ENCODE results near the gene ECSCR.
"Not testable (repeated sequence)": the region's sequence is repeated elsewhere in the genome, so short reads cannot be mapped to it uniquely, and the experiment has no call there.

The ECSCR gene, protein sequence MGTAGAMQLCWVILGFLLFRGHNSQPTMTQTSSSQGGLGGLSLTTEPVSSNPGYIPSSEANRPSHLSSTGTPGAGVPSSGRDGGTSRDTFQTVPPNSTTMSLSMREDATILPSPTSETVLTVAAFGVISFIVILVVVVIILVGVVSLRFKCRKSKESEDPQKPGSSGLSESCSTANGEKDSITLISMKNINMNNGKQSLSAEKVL

DNA sequence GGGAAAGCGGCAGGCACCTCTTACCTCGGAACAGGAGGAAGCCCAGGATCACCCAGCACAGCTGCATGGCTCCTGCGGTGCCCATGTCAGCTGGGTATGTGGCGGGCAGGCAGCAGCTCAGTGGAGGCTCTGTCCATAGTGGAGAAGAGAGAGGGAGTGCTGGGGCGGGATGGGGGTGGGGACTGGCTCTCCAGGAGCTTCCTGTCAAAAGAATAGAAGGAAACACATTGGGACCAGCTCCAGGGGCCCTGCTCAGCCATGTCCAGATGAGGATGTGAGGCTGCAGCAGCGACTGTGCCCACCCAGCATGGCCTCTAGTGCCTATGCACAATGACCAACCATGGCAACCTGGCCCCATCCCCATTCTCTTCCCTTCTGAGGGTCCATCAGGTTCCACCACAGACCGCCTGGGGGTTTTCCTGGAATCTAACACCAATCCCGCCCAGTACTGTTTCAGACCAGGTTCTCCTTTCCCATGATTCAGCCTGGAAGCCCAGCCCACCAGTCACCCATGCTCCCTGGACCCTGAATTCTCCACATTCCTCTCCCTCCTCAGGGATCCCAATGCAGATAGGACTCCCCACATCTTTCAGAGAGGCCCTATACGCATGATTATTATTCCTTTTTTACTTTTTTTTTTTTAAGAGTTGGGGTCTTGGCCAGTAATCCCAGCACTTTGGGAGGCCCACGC, at the start of gene ECSCR:
Gene ECSCR (minus strand): TSS at position 158 of the 691 bp plus-strand sequence. CDS start 73 bp downstream, at position 85.
- no peak for DNase-seq (ENCODE audit: low read depth, low spot score)

DNA sequence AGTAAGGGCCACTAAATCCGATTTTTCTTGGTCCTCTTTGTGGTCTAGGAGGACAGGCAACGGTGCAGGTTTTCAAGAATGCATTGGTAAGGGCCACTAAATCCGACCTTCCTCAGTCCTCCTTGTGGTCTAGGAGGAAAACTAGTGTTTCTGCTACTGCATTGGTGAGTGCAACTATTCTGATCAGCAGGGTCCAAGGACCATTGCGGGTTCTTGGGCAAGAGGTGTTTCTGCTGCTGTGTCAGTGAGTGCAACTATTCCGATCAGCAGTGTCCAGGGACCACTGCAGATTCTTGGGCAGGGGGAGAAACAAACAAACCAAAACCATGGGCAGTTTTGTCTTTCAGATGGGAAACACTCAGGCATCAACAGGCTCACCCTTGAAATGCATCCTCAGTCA, 42.2 kb upstream of the ECSCR start:
- DNase-seq (ENCODE audit: low read depth, low spot score) = not testable (repeated sequence)

- not testable (repeated sequence) for DNase-seq (ENCODE audit: low read depth, low spot score)
These were observed 41.3 kb upstream of the ECSCR start for GRCh38 chr5:139503879-139504278.

DNA sequence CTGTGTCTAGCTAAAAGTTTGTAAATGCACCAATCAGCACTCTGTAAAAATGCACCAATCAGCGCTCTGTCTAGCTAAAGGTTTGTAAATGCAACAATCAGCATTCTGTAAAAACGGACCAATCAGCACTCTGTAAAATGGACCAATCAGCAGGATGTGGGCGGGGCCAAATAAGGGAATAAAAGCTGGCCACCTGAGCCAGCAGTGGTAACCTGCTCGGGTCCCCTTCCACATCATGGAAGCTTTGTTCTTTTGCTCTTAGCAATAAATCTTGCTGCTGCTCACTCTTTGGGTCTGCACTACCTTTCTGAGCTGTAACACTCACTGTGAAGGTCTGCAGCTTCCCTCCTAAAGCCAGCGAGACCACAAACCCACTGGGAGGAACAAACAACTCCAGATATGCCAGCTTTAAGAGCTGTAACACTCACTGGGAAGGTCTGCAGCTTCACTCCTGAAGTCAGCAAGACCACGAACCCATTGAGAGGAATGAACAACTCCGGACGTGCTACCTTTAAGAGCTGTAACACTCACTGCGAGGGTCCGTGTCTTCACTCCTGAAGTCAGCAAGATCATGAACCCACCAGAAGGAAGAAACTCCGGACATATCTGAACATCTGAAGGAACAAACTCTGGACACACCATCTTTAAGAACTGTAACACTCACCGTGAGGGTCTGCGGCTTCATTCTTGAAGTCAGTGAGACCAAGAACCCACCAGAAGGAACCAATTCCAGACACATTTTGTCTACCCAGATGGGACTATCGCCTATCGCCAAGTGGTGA, 40.7 kb upstream of the ECSCR start:
- DNase-seq (ENCODE audit: low read depth, low spot score) = not testable (repeated sequence)

DNA sequence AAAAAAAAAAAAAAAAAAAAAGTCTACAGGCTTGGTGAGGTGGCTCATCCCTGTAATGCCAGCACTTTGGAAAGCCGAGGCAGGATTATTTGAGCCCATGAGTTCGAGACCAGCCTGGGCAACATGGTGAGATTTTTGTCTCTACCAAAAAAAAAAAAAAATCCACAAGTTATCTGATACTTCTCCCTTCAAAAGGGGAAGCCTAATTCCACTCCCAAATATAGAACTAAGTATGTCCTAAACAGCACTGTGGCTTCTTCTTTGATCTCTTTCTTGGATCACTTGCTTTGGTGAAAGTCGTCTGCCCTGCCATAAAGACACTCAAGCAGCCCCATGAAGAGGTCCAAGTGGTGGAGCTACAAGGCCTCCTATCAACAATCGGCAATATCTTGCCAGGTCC, 38.8 kb upstream of the ECSCR start:
- DNase-seq (ENCODE audit: low read depth, low spot score) = no peak

DNA sequence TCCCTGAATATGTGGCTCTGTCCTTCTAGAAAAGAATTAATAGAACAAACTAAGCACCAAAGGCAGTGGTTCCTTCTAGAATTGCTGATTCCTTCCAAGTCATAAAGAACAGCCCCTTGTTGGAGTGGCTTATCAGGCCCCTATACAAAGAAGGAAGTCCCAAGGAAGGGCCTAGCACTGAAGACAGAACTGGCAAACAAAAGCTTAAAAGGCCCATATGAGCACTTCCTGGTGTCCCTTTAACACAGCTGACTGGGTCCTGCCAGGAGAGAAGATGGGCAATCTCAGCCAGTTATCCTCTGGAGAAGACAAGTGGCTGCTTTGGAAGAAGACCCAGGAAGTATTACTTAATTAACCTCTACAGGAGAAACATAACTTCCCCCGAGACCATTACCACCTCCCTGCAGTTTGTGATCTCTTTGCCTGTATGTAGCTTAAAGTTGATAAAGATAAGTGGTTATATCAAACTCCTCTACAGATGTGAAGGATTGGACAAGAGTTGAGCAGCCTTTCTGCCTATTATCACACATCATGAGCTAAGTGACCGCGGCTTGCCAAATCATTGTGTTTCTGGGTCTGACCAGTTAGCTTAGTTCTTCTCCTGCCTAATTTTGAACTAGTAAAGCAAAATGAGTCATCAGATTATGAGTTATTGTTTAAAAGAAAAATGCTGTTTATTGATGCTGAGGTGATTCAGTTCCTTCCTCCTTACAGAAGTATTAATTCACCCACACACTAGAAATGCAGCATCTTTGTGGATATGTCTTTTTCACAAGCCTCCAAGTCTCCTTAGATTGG, 33.3 kb upstream of the ECSCR start:
- no peak for DNase-seq (ENCODE audit: low read depth, low spot score)

DNA sequence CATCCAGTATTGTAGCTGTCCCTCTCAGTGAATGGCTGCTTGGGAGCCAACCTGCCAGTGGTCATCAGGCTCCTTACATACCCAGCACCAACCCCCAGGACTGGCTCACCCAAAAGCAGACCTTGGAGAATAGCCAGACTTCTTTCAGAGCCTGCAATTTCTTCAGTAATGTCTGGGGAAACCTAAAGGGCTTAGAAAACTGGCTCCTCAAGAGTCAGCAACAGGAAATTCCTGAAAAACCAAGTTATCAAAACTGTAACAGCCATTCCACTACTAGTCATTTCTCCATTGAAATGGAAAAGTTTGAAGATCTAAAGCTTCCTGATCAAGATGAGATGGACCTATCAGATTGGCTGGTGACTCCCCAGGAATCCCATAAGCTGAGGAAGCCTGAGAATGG, 32.3 kb upstream of the ECSCR start:
- no peak for DNase-seq (ENCODE audit: low read depth, low spot score)

DNA sequence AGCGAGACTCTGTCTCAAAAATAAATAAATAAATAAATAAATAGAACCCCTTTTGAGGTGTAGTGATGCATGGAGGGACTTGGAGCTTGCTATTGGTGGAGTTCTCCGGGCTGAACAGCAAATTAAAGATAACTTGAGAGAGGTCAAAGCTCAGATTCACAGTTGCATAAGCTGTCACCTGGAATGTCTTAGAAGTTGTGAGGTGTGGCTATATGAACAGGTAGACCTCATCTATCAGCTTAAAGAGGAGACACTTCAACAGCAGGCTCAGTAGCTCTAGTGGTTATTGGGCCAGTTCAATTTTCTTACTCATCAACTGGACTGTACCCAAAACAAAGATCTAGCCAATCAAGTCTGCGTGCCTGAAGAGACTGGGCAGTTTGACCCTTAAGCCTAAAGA, 31.7 kb upstream of the ECSCR start:
- DNase-seq (ENCODE audit: low read depth, low spot score) = no peak

- DNase-seq (ENCODE audit: low read depth, low spot score) = no peak
These were observed 30.2 kb upstream of the ECSCR start for GRCh38 chr5:139492700-139493192.

DNA sequence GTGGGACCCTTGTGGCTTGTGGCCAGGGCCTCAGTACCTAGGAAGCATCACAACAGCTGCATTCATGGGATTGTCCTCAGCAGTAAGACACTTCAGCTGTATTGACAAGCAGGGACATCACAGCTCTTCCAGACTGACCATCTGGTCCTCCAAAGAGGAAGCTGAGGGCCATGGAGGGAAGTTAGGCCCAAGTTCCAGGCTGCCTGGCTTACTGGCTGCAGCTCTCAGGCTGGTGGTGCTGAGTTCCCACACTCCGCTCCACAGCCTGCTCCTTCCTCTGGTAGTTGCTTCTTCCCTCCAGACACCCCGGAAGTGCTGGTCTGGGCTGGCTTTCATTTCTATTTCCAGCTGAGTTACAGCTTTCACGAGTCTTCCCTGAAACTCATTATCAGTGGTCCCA, 25.7 kb upstream of the ECSCR start:
- DNase-seq (ENCODE audit: low read depth, low spot score) = no peak

DNA sequence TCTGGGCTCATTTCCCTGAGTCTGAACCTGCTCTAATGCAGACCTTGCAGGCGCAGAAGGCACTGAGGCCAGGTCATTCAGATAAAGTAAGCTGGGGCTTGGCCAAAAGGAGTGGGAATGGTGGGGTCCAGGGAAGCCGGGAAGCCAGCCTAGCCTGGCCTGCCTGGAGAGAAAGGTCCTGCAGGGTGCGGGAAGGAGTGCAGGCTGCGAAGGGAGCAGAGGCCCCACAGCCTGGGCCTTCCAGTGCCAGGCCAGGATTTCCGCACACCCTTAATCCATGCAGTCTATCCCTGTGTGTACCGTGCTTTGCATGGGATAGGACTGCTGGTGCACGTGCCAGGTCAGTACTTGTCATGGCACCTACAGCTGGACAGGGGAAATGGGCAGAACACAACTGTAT, 23.7 kb upstream of the ECSCR start:
- no peak for DNase-seq (ENCODE audit: low read depth, low spot score)

DNA sequence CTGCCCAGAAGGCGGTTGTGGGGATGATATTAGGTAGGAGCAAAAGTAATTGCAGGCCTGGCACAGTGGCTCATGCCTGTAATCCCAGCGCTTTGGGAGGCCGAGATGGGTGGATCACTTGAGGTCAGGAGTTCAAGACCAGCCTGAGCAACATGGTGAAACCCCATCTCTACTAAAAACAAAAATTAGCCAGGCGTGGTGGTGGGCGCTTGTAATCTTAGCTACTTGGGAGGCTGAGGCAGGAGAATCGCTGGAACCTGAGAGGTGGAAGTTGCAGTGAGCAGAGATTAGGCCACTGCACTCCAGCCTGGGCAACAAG, 20.3 kb upstream of the ECSCR start:
- DNase-seq (ENCODE audit: low read depth, low spot score) = not testable (repeated sequence)

DNA sequence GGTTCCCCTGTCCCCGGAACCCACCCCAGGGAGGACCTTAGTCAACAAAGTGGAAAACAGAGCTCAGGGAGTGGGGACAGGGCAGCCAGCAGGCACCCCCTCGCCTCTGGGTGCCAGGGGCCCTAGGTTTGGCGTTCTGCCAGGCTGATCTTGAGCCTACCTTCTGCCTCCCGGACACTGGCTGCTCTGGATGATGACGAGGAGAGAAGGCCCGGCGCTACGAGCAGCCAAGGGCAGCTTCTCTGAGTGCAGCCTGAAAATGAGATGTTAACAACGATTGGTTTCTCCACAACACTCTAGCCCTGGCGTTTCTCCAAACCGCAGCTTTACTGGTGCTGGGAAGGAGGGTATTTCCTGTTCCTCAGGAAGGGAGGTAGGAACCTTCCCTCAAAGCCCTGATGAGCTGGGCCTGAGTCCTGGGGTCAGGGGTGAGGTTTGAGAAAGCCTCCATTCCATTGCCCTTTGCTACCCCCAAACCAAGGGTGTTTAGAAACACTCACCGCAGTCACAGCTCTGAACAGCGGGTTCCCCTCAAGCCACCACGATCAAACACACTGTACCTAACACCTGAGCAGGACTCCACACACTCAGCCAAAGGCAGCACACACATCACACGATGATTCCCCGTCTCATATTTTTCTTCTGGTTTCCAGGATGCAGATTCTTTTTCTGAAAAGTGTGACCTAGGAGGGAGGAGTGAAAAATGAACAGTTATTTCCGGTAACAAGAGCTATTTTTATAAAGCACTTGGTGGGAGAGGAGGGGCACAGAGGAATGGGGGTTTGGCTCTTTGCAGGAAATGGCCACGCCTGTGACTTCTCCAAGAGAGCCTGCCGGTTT, 19.7 kb upstream of the ECSCR start, which contains the start of gene STING1:
Gene STING1 (minus strand): TSS at position 709 of the 840 bp plus-strand sequence. CDS start 1,054 bp downstream, outside the sequence.
- no peak for DNase-seq (ENCODE audit: low read depth, low spot score)

- no peak for DNase-seq (ENCODE audit: low read depth, low spot score)
These were observed 19.1 kb upstream of the ECSCR start for GRCh38 chr5:139481580-139482049.

DNA sequence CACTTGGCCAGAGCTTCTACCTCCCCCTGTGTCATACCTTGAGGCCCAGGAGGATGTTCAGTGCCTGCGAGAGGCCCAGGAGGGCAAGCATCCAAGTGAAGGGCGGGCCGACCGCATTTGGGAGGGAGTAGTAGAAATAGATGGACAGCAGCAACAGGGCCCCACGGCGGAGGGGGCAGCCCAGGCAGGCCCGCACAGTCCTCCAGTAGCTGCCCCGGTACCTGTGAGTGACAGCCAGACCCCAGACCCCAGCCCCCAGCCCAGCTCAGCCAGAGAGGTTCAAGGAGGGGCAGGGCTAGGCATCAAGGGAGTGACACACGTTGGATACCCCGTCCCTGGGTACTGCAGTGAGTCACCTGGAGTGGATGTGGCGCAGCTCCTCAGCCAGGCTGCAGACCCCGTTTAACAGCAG, 18.6 kb upstream of the ECSCR start:
- DNase-seq (ENCODE audit: low read depth, low spot score) = no peak

- DNase-seq (ENCODE audit: low read depth, low spot score) = not testable (repeated sequence)
These were observed 17.2 kb upstream of the ECSCR start for GRCh38 chr5:139479729-139480128.

DNA sequence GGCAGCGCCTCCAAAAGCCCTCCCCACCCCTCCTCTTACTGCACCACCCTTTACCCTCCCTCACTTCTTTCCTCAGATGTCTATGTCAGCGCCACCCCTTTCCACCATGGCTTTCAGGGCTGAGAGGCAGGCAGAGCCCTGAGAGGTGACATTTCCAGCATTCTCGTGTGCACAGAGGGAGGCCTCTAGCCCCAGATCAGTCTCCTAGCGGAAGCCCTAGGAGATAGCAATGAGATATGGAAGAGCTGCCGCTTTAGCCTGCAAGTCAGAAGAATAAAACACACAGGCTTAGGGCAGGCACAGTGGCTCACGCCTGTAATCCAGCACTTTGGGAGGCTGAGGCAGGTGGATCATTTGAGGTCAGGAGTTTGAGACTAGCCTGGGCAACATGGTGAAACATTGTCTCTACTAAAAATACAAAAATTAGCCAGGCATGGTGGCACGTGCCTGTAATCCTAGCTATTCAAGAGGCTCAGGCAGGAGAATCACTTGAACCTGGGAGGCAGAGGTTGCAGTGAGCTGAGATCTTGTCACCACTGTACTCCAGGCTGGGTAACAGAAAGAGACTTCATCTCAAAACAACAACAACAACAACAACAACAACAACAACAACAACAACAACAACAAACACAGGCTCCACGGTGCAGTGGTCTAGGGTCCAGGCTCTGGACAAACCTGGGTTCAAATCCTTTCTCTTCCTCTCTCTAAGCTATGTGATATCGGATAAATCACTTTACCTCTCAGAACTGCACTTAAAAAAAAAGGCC, 16.3 kb upstream of the ECSCR start:
- not testable (repeated sequence) for DNase-seq (ENCODE audit: low read depth, low spot score)

- no peak for DNase-seq (ENCODE audit: low read depth, low spot score)
These were observed 13.5 kb upstream of the ECSCR start for GRCh38 chr5:139475865-139476617.

Measured in activated naive CD8-positive, alpha-beta T cell treated with anti-CD3 and anti-CD28 coated beads, Interleukin-2, amount 50 U/mL, for 16 hours (primary cell).